Ectodermal cell (in vitro differentiated cells): ENCODE measurements around the gene TBCK.
A peak's percentile ranks its signal among the peaks of the same experiment; 100 is the strongest.
"Not testable (repeated sequence)": the region's sequence is repeated elsewhere in the genome, so short reads cannot be mapped to it uniquely, and the experiment has no call there.

Experiments
- H3K27ac ChIP-seq: 2 replicates; pipeline ENCODE4 v1.7.0; 2013; ENCODE audit warnings: mild to moderate bottlenecking, low read depth, low read length; ENCODE audit not compliant: insufficient read depth, poor library complexity, severe bottlenecking
- H3K27me3 ChIP-seq: 2 replicates; pipeline ENCODE4 v1.7.0; 2013; ENCODE audit warnings: mild to moderate bottlenecking, low read length; ENCODE audit not compliant: insufficient read depth, control insufficient read depth, poor library complexity, severe bottlenecking
- H3K36me3 ChIP-seq: one replicate; pipeline ENCODE4 v1.7.0; 2013; ENCODE audit warnings: low read length; ENCODE audit not compliant: control insufficient read depth, insufficient read depth
- H3K4me1 ChIP-seq: one replicate; pipeline ENCODE4 v1.7.0; 2013; ENCODE audit warnings: low read length; ENCODE audit not compliant: control insufficient read depth, insufficient read depth
- H3K4me3 ChIP-seq: 2 replicates; pipeline ENCODE4 v1.7.0; 2013; ENCODE audit warnings: low read depth, low read length, control low read depth; ENCODE audit not compliant: insufficient read depth
- H3K9me3 ChIP-seq: 2 replicates; pipeline ENCODE4 v1.7.0; 2013; ENCODE audit warnings: mild to moderate bottlenecking, low read length, moderate library complexity; ENCODE audit not compliant: control insufficient read depth
- WGBS, 2 experiments: methylation state at CpG; one replicate each; pipeline ENCODE4 v1.1.7; 2013; ENCODE audit warnings: missing lambda C conversion rate in 2 of 2; 5-methylcytosine and 5-hydroxymethylcytosine counted together

TBCK gene

DNA sequence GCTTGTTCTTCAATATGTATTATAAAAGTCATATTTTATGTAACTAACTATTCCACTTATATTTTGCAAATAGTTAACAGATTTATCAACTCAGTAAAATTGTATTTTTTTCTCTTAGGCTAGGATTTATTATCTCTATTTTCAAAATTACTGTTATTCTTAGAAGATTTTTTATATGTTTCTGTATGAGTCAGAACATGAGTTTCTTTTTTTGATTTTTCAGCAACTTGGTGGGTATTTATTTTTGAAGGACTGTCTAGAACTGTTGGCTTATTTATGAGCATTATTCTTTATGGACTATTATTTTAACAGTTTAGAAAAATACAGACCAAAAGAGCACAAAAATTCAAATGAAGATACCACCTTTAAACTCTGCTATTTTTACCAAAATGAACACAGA lies 7.1 kb upstream of the TBCK start:
- H3K27ac ChIP-seq: no peak overlapping the region

DNA sequence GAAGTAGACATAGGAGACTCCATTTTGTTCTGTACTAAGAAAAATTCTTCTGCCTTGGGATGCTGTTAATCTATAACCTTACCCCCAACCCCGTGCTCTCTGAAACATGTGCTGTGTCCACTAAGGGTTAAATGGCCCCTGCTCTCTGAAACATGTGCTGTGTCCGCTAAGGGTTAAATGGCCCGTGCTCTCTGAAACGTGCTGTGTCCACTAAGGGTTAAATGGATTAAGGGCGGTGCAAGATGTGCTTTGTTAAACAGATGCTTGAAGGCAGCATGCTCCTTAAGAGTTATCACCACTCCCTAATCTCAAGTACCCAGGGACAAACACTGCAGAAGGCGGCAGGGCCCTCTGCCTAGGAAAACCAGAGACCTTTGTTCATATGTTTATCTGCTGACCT lies 5.8 kb upstream of the TBCK start:
- not testable (repeated sequence) for H3K27me3 ChIP-seq, H3K4me1 ChIP-seq, H3K9me3 ChIP-seq, H3K27ac ChIP-seq, H3K4me3 ChIP-seq, H3K36me3 ChIP-seq
- WGBS, 2 experiments: 72 to 87% methylated on average over 6 of the region's 6 CpGs

More for the DNA sequence above, 7.1 kb upstream of the TBCK start:
- Histone ChIP-seq H3K36me3 (no peaks in the 10 kb centered on the region), H3K4me3 (no peak overlapping the region), H3K27me3 (no peaks in the 10 kb centered on the region), H3K4me1 (no peaks in the 10 kb centered on the region), H3K9me3 (no peaks in the 10 kb centered on the region)

DNA sequence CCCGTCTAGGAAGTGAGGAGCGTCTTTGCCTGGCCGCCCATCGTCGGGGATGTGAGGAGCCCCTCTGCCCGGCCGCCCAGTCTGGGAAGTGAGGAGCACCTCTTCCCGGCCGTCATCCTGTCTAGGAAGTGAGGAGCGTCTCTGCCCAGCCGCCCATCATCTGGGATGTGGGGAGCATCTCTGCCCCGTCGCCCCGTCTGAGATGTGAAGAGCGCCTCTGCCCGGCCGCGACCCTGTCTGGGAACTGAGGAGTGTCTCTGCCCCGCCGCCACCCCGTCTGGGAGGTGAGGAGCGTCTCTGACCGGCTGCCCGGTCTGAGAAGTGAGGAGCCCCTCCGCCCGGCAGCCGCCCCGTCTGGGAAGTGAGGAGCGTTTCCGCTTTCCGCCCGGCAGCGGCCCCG lies 5.2 kb upstream of the TBCK start:
- H3K36me3 ChIP-seq, H3K27ac ChIP-seq, H3K4me3 ChIP-seq, H3K9me3 ChIP-seq, H3K27me3 ChIP-seq, H3K4me1 ChIP-seq: not testable (repeated sequence)
- 97 to 98% methylated on average over 34 of the region's 34 CpGs for WGBS, 2 experiments

DNA sequence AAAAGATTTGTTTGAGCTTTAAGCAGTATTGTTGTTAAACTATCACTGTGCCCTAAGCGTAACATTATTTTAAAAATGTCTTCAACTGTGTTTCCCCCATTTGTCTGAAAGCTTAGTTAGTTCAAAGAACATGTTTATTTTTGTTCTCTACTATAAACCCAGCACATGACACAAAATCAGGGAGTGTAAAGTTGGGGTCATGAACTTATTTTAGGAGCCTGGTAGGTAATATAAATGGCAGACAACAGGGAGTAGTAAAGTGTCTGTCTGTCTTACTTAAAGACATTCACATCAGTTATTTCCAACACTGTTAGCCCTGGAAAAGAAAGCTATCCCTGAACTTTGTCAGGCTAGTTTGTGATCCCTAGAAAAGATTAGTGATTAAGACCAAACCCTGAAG lies 4.2 kb upstream of the TBCK start:
- Histone ChIP-seq H3K36me3 (no peaks in the 10 kb centered on the region), H3K9me3 (no peaks in the 10 kb centered on the region), H3K27me3 (no peaks in the 10 kb centered on the region), H3K4me1 (peaks cover 8% of the 10 kb centered on the region), H3K27ac (no peak overlapping the region), H3K4me3 (no peak overlapping the region)
- 100% methylated on average over 1 of the region's 1 CpG for WGBS, 2 experiments

DNA sequence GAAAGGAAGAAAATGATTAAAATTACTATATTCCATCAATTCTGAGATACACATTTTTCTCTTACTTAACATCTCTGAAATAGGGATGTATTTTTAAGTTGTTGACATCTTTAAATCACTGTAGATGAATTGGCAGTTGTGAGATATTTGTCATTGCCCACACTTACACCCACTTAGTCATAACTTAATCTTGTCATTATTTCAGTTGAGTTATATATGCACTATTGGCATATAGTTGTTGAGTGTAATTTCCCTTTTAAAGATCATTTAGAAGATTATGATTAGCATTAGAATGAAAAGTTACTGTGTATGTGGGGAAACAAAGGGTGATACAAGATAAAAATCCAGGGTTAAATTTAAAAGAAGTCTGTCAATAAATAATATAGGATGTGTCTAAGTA lies 2.5 kb upstream of the TBCK start:
- Histone ChIP-seq H3K4me3 (no peak overlapping the region), H3K4me1 (peaks cover 8% of the 10 kb centered on the region), H3K27me3 (no peaks in the 10 kb centered on the region), H3K27ac (no peak overlapping the region), H3K9me3 (no peaks in the 10 kb centered on the region), H3K36me3 (no peaks in the 10 kb centered on the region)

DNA sequence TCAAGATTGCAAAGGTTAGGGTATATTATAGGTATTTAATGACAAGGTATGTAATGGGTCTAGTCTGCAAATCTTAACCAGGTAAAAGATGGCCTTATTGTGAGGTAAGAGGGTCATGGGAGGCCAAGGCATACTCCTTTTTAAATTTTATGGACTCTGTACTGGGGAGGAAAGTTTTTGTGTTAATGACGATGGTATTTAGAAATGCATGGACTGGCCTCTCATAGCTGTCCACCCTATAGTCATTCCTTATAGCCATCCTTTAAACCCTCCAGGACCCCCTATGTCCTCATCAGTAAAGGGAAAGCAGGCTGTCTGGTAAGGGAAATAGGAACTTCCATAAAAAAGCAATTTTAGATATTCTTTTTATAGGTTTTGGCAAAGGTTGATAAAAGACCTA lies 1.8 kb upstream of the TBCK start:
- no peaks in the 10 kb centered on the region for H3K36me3 ChIP-seq
- H3K4me3 ChIP-seq: peak overlapping the region; percentile 91
- H3K27me3 ChIP-seq: no peaks in the 10 kb centered on the region
- WGBS, 2 experiments: 83% methylated on average over 1 of the region's 1 CpG; no CpG with 5 or more reads in 1 of the 2 experiments
- H3K9me3 ChIP-seq: no peaks in the 10 kb centered on the region
- no peak overlapping the region for H3K27ac ChIP-seq
- H3K4me1 ChIP-seq: peaks cover 8% of the 10 kb centered on the region

DNA sequence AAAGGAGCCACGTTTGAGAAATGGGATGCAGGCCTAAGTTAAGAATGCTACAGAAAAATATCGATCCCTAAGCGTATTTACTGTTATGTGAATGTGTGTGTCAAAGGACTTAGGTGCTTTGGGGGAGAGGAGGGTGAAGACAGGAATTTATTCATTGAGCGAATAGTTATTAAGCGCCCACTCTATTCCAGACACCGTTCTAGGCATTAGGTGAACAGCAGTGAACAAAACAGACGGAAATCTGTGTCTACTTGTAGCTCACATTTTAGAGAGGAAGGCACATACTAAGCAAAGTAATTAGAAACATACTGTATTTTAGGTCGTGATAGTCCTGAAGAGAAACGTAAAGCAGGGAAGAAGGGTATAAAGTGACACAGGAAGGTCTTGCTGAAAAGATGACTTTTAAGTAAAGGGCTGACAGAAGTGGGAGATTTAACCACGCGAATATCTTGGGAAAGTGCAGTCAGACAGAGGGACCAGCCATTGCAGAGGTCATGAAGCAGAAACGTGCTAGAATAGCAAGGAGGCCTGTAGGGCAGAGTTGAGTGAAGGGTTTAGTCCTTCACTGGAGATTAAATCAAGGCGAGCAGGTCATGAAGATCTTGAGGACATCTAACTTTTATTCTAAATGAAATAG lies 882 bp upstream of the TBCK start:
- peaks cover 8% of the 10 kb centered on the region for H3K4me1 ChIP-seq
- H3K27me3 ChIP-seq: no peaks in the 10 kb centered on the region
- no peaks in the 10 kb centered on the region for H3K36me3 ChIP-seq
- 14% methylated on average over 12 to 13 of the region's 13 CpGs for WGBS, 2 experiments
- H3K9me3 ChIP-seq: no peaks in the 10 kb centered on the region
- H3K27ac ChIP-seq: peak overlapping the region; percentile 53
- peak overlapping the region; percentile 91 for H3K4me3 ChIP-seq

DNA sequence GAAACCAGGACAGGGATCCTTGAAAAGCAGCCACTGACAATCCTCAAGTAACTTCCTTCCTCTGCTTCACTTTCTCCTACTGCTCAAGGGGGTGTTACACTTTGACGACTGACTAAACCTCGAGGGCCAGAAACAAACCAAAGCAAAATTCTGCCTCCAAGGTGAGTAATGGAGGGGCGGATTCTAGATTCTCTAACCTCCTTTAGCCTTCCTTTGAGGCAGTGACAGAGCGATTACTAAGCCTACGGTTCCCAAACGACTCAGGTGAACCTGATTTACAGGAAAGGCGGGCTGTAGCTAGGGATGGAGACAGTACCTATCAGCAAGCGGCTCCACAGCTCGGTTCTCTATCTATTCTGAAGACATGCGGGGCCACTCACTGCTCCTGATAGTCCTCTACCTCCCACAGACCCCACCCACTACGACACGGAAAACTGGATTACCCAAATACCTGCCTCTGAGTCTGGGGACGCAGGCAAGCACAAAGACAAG lies 487 bp downstream of the TBCK start:
- H3K4me1 ChIP-seq: peaks cover 8% of the 10 kb centered on the region
- no peaks in the 10 kb centered on the region for H3K36me3 ChIP-seq
- peak overlapping the region; percentile 91 for H3K4me3 ChIP-seq
- no peaks in the 10 kb centered on the region for H3K9me3 ChIP-seq
- peak overlapping the region; percentile 98 for H3K27ac ChIP-seq
- 0% methylated on average over 13 of the region's 13 CpGs for WGBS, 2 experiments
- no peaks in the 10 kb centered on the region for H3K27me3 ChIP-seq

DNA sequence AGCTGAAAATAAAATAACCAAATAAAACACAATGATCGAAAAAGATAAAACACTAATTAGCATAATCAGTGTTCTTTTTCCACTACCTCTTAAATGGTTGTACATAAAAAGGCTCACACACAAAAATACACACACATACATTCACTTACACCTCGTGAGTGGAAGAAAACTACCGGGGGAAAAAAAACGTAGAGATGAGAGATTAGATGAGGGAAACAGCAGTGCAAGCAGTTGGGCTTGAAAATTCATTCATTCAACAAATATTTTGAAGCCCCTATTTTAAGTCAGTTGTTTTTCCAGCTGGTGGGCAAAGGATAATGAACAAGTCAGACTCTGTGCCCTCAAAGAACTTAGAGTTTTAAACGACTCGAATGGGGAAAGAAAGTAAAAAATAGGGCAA lies 1.0 kb downstream of the TBCK start:
- no peak overlapping the region for H3K27ac ChIP-seq
- H3K36me3 ChIP-seq: no peaks in the 10 kb centered on the region
- 68 to 90% methylated on average over 1 to 6 of the region's 6 CpGs for WGBS, 2 experiments
- H3K27me3 ChIP-seq: no peaks in the 10 kb centered on the region
- H3K4me3 ChIP-seq: peak overlapping the region; percentile 91
- no peaks in the 10 kb centered on the region for H3K9me3 ChIP-seq
- peaks cover 8% of the 10 kb centered on the region for H3K4me1 ChIP-seq

DNA sequence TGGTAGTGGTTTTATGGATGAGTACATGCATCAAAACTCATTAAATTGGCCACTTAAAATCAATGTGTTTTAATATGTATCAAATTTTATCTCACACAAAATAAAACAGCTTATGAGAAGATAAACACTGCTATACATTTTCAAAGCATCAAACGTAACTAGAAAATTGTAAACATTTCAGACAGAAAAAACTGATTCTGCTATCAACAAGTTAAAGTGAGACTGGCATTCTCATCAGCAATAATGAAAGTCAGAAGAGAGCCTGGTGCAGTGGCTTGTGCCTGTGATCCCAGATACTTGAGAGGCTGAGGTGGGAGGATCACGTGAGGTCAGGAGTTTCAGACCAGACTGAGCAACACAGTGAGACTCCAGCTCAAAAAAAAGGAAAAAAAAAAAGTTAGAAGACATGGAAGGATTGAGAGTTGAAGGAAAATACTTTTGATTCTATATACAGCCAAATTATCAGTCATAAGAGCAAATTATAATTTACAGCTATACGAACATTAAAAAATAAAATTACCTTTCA lies 2.9 kb downstream of the TBCK start:
- no peak overlapping the region for H3K27ac ChIP-seq
- H3K9me3 ChIP-seq: no peaks in the 10 kb centered on the region
- no peaks in the 10 kb centered on the region for H3K36me3 ChIP-seq
- 88 to 97% methylated on average over 2 to 3 of the region's 3 CpGs for WGBS, 2 experiments
- H3K27me3 ChIP-seq: no peaks in the 10 kb centered on the region
- H3K4me1 ChIP-seq: peaks cover 8% of the 10 kb centered on the region
- no peak overlapping the region for H3K4me3 ChIP-seq

DNA sequence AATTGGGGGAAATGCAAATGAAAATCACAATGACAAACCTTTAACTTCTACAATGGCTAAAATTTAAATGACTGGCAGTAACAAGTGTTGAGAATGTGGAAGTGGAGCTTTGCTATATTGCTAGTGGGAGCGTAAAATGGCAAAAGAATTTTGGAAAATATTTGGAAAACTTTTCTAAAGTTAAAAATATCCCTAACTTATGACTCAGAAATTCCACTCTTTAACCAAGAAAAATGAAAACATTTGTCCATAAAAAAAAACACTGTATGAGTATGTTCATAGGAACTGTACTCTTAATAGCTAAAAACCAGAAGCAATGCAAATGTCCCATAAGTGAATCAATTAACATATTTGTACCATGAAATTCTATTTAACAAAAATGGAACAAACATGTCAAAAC lies 3.6 kb downstream of the TBCK start:
- no peak overlapping the region for H3K4me3 ChIP-seq
- WGBS, 2 experiments: no CpG with 5 or more reads among the region's 1 CpG
- H3K27me3 ChIP-seq: no peaks in the 10 kb centered on the region
- no peak overlapping the region for H3K27ac ChIP-seq
- peaks cover 3% of the 10 kb centered on the region for H3K4me1 ChIP-seq
- H3K9me3 ChIP-seq: no peaks in the 10 kb centered on the region
- H3K36me3 ChIP-seq: no peaks in the 10 kb centered on the region
